NOMO-1 treated with DMSO at 0.1 percent for 48 hours (cell line): ENCODE data around the gene ITGAD.

ENCODE experiments used
- DNase-seq: peaks from one replicate; lab custom pipeline; 2025; ENCODE audit not compliant: unreplicated experiment; lab: John Stamatoyannopoulos, UW

The ITGAD gene

GRCh38 chr16:31458844-31459686, 65.9 kb downstream of the ITGAD start, which contains the start of gene ARMC5:
Gene ARMC5, plus strand, starts transcription at chr16:31459501. Its CDS starts 24 bp downstream, at chr16:31459525.
- peak; percentile 96 for DNase-seq

GRCh38 chr16:31459687-31460581, 66.8 kb downstream of the ITGAD start:
- DNase-seq = peak; percentile 99

- DNase-seq = peak; percentile 49
Measured at GRCh38 chr16:31460582-31461002, 67.5 kb downstream of the ITGAD start.

- no peak for DNase-seq
Measured at GRCh38 chr16:31461201-31461920, 68.2 kb downstream of the ITGAD start.

GRCh38 chr16:31461921-31462804, 69.0 kb downstream of the ITGAD start:
- DNase-seq = no peak

GRCh38 chr16:31464348-31464769, 71.2 kb downstream of the ITGAD start:
- no peak for DNase-seq

GRCh38 chr16:31464781-31465260, 71.7 kb downstream of the ITGAD start:
- DNase-seq = no peak

- no peak for DNase-seq
Measured at GRCh38 chr16:31465788-31466370, 72.7 kb downstream of the ITGAD start.

GRCh38 chr16:31466381-31466841, 73.3 kb downstream of the ITGAD start:
- DNase-seq = no peak

- no peak for DNase-seq
Measured at GRCh38 chr16:31467151-31467773, 74.1 kb downstream of the ITGAD start.

- DNase-seq = no peak
Measured at GRCh38 chr16:31467858-31468257, 74.7 kb downstream of the ITGAD start.

GRCh38 chr16:31470615-31471014, 77.5 kb downstream of the ITGAD start:
- no peak for DNase-seq

- no peak for DNase-seq
Measured at GRCh38 chr16:31471241-31471874, 78.2 kb downstream of the ITGAD start.

- no peak for DNase-seq
Measured at GRCh38 chr16:31471875-31472708, 79.0 kb downstream of the ITGAD start, which contains the start of gene TGFB1I1. Gene TGFB1I1, plus strand, starts transcription at chr16:31472152. Its CDS starts 37 bp downstream, at chr16:31472189.

- no peak for DNase-seq
Measured at GRCh38 chr16:31472709-31473203, 79.6 kb downstream of the ITGAD start.

- DNase-seq = no peak
Measured at GRCh38 chr16:31473264-31473984, 80.3 kb downstream of the ITGAD start.
